ENCODE results near the gene PHTF2. TPM values are rescaled to one million over a fixed set of nuclear protein-coding genes. Genes with fewer than 3 reads are reported as not detected.

Gene PHTF2
- polyA plus RNA-seq, 1 of the 3 experiments (the other 2 are of a cell fraction), result 21.2 TPM

GRCh38 chr7:77827999-77828398, 29.4 kb downstream of the PHTF2 start (continued):
- no peak for TF ChIP-seq RAD21 (IDR thresholded peaks at IDR 0.05; ENCODE audit: low read length)
- TF ChIP-seq GATA2 (CRISPR knock-in tag; IDR thresholded peaks at IDR 0.05), result no peak

GRCh38 chr7:77830649-77831355, 32.2 kb downstream of the PHTF2 start:
- H3K27ac ChIP-seq (ENCODE audit: low read depth in 2 of 2, low read length in 1 of 2), result no peak overlapping the region
- H3K79me2 ChIP-seq (ENCODE audit: insufficient read depth), result peaks cover 32% of the 10 kb centered on the region
- H4K20me1 ChIP-seq (ENCODE audit: insufficient read depth), result no peaks in the 10 kb centered on the region
- TF ChIP-seq RCOR1 (IDR thresholded peaks at IDR 0.05; ENCODE audit: low read length) (no peak), ELF1 (IDR thresholded peaks at IDR 0.05) (no peak), JUND (IDR thresholded peaks at IDR 0.05) (no peak), YY1 (IDR thresholded peaks at IDR 0.05; ENCODE audit: low read depth) (no peak), TEAD4 (IDR thresholded peaks at IDR 0.05; ENCODE audit: borderline replicate concordance, insufficient read depth) (no peak), GABPA (IDR thresholded peaks at IDR 0.05; ENCODE audit: low read depth) (no peak), NRF1 (IDR thresholded peaks at IDR 0.05; ENCODE audit: low read depth, low read length) (no peak), PBX3 (IDR thresholded peaks at IDR 0.05) (no peak), FOXJ3 (CRISPR knock-in tag; IDR thresholded peaks at IDR 0.05) (no peak), FOXM1 (IDR thresholded peaks at IDR 0.05; ENCODE audit: low read depth) (no peak), MEF2A (IDR thresholded peaks at IDR 0.05; ENCODE audit: borderline replicate concordance, low read depth) (no peak), RAD21 (IDR thresholded peaks at IDR 0.05; ENCODE audit: low read length) (no peak), USF1 (IDR thresholded peaks at IDR 0.05; ENCODE audit: borderline replicate concordance, low read depth) (no peak), SIN3A (IDR thresholded peaks at IDR 0.05; ENCODE audit: borderline replicate concordance, low read depth, low read length) (no peak), SMC3 (IDR thresholded peaks at IDR 0.05; ENCODE audit: low read depth, low read length) (no peak), GATA2 (CRISPR knock-in tag; IDR thresholded peaks at IDR 0.05) (no peak), ZBTB33 (IDR thresholded peaks at IDR 0.05; ENCODE audit: borderline replicate concordance, low read depth) (no peak), REST (IDR thresholded peaks at IDR 0.05; ENCODE audit: low read depth, low read length) (no peak), CTCF (IDR thresholded peaks at IDR 0.05) (no peak)
- peaks cover 0 to 3% of the 10 kb centered on the region in 2 experiments for H3K36me3 ChIP-seq (replicated peaks in 1 of 2; ENCODE audit: control insufficient read depth in 1 of 2, insufficient read depth in 2 of 2, low read length in 1 of 2)
- CTCF ChIA-PET, result interaction anchor here (1.1 kb wide), 1 partner anchor 32 kb away, joined by 3 read pairs; the partner anchor contains the start of genes PHTF2 and TMEM60
- peaks cover 4 to 6% of the 10 kb centered on the region in 2 experiments; a peak in 3 of 4 replicates for H3K4me1 ChIP-seq (ENCODE audit: control insufficient read depth in 1 of 2, insufficient read depth in 2 of 2, low read depth in 1 of 2, low read length in 1 of 2)
- H3K9me3 ChIP-seq, result 0 out of 2 replicates have a peak, but pooled peaks cover 4% of the 10 kb centered on the region
- DNase-seq, result no peak
- H3K27me3 ChIP-seq (ENCODE audit: insufficient read depth), result no peaks in the 10 kb centered on the region
- 96% methylated on average over 8 of the region's 8 CpGs for WGBS (ENCODE audit: low lambda C conversion rate)
- no peaks in the 10 kb centered on the region for H3F3A ChIP-seq (replicated peaks; ENCODE audit: insufficient read depth)
- no peak overlapping the region for H2AFZ ChIP-seq (ENCODE audit: low read depth)
- no peak overlapping the region for H3K9ac ChIP-seq
- no peak overlapping the region for H3K4me2 ChIP-seq
- H3K9me2 ChIP-seq, result no peaks in the 10 kb centered on the region
- H3K4me3 ChIP-seq (ENCODE audit: low read depth in 2 of 2, low read length in 1 of 2), result no peak overlapping the region
- POLR2A ChIA-PET, result no interaction called here
